ENCODE results near the gene NFATC2IP. TPM values are rescaled to one million over a fixed set of nuclear protein-coding genes. Genes with fewer than 3 reads are reported as not detected.

The NFATC2IP gene
- total and polyA plus RNA-seq, 2 of the 13 experiments (the other 11 are each of a cell fraction or from before 2014, with no cell fraction given), result 32.1 to 48.5 TPM

- TF ChIP-seq ATF5 (CRISPR knock-in tag; IDR thresholded peaks at IDR 0.05; ENCODE audit: low read depth), result no peak
- no peak for TF ChIP-seq ZNF383 (CRISPR knock-in tag; IDR thresholded peaks at IDR 0.05; ENCODE audit: borderline replicate concordance)
- TF ChIP-seq TBL1XR1 (IDR thresholded peaks at IDR 0.05; ENCODE audit: borderline replicate concordance, low read length, partially characterized antibody), result no peak
- TF ChIP-seq ZNF333 (CRISPR knock-in tag; IDR thresholded peaks at IDR 0.05; ENCODE audit: borderline replicate concordance), result 0 out of 2 replicates have a peak, but pooled peaks have one; percentile 51
- TF ChIP-seq ZNF839 (CRISPR knock-in tag; IDR thresholded peaks at IDR 0.05; ENCODE audit: borderline replicate concordance), result no peak
- TF ChIP-seq ZNF674 (CRISPR knock-in tag; IDR thresholded peaks at IDR 0.05; ENCODE audit: low read depth), result no peak
- TF ChIP-seq KDM5A (IDR thresholded peaks at IDR 0.05; ENCODE audit: borderline replicate concordance, low read length), result peak; percentile 20; the same call in 1 of the 2 replicates
- TF ChIP-seq ZFX (CRISPR knock-in tag; IDR thresholded peaks at IDR 0.05; ENCODE audit: low read depth), result no peak
- TF ChIP-seq RFX1 (IDR thresholded peaks at IDR 0.05), result no peak
- TF ChIP-seq ZNF841 (CRISPR knock-in tag; IDR thresholded peaks at IDR 0.05; ENCODE audit: borderline replicate concordance), result no peak
- TF ChIP-seq ZNF101 (CRISPR knock-in tag; IDR thresholded peaks at IDR 0.05; ENCODE audit: borderline replicate concordance, low read depth), result no peak
- TF ChIP-seq MEF2D (CRISPR knock-in tag; IDR thresholded peaks at IDR 0.05), result no peak
- TF ChIP-seq ZNF546 (CRISPR knock-in tag; conservative IDR thresholded peaks at IDR 0.05), result no peak; the same call in 1 of the 2 replicates
- TF ChIP-seq NFATC3 (CRISPR knock-in tag; IDR thresholded peaks at IDR 0.05), result no peak
- TF ChIP-seq IKZF1 (IDR thresholded peaks at IDR 0.05), result no peak
- TF ChIP-seq STAT6 (CRISPR knock-in tag; IDR thresholded peaks at IDR 0.05; ENCODE audit: borderline replicate concordance), result no peak
- no peak for TF ChIP-seq MIXL1 (CRISPR knock-in tag; IDR thresholded peaks at IDR 0.05)
- TF ChIP-seq SP5 (CRISPR knock-in tag; IDR thresholded peaks at IDR 0.05; ENCODE audit: borderline replicate concordance, low read depth), result no peak
- TF ChIP-seq ZNF180 (CRISPR knock-in tag; IDR thresholded peaks at IDR 0.05; ENCODE audit: borderline replicate concordance, low read depth), result no peak
- no peak for TF ChIP-seq HOXA7 (CRISPR knock-in tag; IDR thresholded peaks at IDR 0.05)
- TF ChIP-seq PHF5A (CRISPR knock-in tag; IDR thresholded peaks at IDR 0.05; ENCODE audit: low read depth, unreplicated experiment), result no peak
- TF ChIP-seq FOXK2 (IDR thresholded peaks at IDR 0.05), result no peak
- no peak for TF ChIP-seq SNAPC4 (CRISPR knock-in tag; IDR thresholded peaks at IDR 0.05)
- TF ChIP-seq ZNF629 (CRISPR knock-in tag; conservative IDR thresholded peaks at IDR 0.05), result no peak
Observed at GRCh38 chr16:28951410-28951943, 740 bp downstream of the NFATC2IP start (continued).

All from HepG2 (cell line).